GM21529 (cell line): Measurements from ENCODE around the gene VGLL4.
A peak's percentile ranks its signal among the peaks of the same experiment; 100 is the strongest.
"Not testable (repeated sequence)": the region's sequence is repeated elsewhere in the genome, so short reads cannot be mapped to it uniquely, and the experiment has no call there.

Source experiments
- ATAC-seq: cut with Tn5 transposase; IDR thresholded peaks from one replicate; pipeline ENCODE4 v1.9.1; 2021; ENCODE audit not compliant: unreplicated experiment

Gene VGLL4, protein sequence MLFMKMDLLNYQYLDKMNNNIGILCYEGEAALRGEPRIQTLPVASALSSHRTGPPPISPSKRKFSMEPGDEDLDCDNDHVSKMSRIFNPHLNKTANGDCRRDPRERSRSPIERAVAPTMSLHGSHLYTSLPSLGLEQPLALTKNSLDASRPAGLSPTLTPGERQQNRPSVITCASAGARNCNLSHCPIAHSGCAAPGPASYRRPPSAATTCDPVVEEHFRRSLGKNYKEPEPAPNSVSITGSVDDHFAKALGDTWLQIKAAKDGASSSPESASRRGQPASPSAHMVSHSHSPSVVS

DNA sequence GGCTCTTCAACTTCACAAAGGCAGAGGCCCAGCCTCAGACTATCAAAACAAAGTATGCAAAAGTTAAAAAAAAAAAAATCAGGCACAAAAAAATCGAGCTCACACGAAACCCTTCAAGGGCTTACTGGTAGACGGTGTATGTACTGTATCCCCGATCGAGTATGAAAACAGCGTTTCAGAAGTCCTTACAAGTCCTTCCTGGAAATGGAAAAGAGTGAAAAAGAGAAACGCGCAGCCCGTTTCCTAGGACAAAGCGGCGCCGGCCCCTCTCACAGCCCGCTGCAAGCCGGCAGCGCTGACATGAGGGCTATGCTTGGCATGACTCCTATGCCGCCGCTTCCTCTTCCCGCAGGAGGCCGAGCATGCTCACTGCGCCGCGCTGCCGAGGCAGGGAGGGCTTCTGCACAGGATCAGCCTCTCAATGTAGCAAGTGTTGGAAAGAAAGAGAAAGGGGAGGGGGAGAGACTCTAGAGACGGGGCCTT, at the start of gene VGLL4:
Gene VGLL4, minus strand, starts transcription at position 311 of the 483 bp plus-strand sequence. CDS start 397 bp downstream, outside the sequence.
- ATAC-seq, result peak; percentile 65

DNA sequence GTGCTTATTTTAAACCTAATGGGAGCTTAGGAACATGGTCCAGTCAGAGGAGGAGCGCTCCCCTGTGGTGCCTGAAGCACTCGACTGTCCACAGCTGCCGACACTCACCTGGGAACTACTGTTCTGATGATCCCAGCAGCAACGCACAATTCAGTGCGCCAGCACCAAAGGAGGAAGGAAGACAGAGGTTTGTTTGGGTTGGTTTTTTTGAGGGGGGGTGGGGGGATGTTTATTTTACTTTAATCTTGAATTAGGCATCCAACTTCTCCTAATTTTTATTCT, 48.8 kb upstream of the VGLL4 start:
- no peak for ATAC-seq

DNA sequence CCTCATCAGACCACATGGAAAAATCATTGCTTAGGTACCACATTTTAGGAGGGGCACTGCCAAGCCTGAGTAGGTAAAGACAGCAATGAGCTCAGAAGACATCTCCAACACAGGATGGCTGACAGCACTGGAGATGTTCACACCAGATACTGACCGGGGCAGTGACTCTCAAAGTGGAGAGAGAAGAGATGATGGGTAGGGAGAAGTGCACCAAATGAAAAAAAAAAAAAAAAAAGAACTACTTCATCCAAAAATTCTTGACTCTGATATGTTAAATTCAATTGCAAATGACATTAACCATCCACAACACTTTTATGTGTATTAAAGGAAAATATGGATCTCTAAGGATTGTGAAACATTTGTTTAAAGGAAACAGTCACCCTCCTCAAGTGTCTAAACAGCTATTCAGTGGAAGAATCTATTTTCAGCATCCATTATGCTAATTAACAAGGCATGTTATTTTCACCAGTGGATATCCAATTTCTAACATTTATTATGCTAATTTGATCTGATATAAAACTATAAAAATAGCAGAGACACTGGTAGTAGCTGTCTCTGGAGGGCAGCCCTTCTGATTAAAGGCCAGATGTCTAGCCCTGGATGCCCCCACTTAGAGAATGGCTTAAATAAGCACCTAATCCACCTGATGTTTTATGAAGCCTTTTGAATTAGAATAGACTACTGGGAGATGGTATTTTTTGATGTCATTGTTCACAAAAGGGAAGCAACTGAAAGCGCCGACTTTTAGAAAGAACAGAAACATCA, 48.2 kb upstream of the VGLL4 start:
- ATAC-seq, result no peak

DNA sequence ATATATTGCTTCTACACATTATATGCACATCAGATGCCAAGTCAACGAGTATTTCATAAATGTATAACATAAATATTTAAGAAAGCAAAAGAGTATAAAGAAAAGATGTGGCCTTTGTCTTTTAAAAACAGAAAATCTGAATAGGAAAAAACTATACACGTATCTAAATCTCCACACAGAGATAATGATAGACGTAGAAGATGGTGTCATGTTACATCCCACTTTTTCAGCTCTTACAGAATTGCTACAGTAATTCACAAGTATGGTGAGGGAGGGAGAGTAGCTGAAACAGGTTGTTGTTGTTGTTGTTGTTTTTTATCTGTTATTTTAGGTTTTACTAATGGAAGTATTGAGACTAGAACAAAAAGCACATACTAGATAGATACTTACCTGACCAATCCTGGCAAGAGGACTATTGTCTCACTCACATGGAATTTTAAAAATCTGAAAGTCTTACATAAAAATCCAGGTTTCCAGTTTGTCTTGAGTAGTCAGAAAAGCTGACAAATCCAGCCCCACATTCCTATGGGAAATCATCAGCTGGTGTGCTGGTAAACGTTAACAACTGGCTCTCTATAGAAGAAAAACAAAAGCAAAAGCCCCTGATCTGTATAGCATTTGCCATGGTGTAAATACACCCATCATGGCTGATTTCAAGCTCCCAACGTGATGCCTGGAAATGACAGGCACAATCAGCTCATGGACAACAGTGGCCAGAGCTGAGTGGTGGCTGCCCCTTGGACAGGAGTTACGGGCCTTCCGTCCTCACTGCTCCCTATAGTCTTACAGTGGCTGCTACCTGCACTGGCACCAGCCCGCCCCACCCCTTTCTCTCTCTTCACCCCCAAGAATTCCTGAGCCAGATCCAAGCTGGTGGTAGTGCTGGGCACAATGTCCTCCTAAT, 47.4 kb upstream of the VGLL4 start:
- no peak for ATAC-seq

DNA sequence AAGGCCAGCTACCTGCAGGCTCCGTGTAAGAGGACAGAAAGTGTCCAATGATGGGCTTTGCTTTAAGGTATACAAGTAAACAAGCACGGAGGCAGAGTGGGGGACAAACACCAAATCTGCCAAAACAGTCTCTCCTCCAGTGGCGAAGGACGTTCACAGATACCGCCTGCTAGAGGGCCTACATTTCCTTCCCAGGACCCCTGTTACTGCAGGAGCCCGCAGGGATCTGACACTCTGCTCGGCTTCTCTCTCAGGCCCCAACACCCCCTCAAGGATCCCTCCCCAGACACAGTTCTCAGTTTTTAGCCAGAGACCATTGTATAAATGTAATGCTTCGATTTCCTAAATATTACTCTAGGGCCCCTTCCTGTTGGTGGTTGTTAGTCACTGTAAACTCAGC, 46.0 kb upstream of the VGLL4 start:
- no peak for ATAC-seq

DNA sequence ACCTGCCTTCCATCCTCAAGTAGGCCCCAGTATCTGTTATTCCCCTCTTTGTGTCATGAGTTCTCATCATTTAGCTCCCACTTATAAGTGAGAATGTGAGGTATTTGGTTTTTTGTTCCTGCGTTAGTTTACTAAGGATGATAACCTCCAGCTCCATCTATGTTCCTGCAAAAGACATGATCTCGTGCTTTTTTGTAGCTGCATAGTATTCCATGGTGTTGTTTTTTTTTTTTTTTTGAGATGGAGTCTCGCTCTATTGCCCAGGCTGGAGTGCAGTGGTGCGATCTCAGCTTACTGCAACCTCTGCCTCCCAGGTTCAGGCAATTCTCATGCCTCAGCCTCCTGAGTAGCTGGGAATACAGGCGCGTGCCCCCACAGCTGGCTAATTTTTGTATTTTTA, 41.3 kb upstream of the VGLL4 start:
- ATAC-seq, result not testable (repeated sequence)

DNA sequence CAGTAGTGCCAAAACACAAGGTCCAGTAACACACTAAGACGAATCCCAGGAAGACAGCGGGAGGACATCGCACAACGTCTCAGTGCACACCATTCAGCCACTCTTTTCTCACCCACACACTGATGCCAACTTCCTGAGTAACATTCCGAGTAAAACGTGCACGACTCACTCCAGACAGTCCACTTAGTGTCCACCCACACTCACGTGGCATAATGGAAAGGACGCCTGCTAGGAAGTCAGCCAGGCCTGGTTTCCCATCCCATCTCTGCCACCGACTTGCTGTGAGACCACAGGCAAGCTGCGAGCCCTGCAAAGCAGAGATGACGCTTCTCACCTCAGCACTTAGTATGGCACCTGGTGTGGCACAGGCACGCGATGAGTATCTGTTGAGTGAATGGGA, 36.8 kb upstream of the VGLL4 start:
- ATAC-seq, result no peak

DNA sequence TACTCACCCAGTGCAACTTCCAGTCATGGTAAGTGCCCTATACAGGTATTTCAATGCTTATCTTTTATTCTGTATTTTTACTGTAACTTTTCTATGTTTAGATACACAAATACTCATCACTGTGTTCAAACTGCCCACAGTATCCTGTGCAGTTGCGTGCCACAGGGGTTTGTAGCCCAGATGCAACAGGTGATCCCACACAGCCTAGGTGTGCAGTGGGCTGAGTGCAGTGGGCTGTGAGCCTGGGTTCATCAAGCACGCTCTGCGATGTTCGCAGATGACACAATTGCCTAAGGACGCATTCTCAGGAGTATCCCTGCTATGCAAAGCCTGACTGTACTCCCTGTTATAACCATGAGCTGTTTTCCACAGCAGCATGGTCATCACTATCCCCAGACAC, 36.2 kb upstream of the VGLL4 start:
- ATAC-seq, result no peak

DNA sequence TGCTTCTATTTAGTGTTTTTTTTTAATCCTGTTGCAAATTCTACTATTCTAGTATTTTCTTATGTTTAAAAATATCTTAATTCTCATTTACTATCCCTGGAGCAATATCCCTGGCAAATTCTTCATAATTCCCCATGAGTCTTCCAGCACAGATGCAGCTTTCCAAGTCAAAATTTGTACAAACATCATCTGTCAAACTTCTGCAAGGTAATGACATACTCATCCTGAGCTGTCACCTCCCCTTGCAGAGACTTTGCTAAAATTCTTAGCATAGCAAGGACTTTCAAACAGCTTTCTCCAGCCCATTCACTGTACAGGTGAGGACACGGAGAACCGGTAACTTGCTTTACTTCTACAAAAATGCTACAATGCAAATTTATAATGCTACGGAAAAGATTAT, 28.6 kb upstream of the VGLL4 start:
- no peak for ATAC-seq

DNA sequence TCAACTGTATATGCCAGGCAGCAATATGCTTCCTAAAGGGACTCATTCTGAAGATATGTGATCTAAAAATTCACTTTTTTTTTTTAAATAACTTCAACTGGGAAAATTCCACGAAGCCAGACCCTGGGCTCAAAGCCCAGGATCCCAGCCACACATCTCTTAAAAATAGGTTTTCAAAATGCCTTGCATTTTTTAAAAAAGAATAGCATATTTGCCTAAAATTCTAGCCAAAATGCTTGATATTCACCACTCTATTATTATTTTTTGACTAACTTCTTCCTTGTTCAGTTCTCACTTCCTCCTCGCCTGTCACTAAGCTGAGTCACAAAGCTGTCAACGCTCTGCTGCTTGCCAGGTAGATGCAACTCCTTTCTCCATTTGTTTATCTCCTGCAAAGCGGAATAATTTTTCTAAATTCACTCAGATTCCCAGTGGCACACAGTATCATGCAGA, 28.0 kb upstream of the VGLL4 start:
- peak; percentile 93 for ATAC-seq

DNA sequence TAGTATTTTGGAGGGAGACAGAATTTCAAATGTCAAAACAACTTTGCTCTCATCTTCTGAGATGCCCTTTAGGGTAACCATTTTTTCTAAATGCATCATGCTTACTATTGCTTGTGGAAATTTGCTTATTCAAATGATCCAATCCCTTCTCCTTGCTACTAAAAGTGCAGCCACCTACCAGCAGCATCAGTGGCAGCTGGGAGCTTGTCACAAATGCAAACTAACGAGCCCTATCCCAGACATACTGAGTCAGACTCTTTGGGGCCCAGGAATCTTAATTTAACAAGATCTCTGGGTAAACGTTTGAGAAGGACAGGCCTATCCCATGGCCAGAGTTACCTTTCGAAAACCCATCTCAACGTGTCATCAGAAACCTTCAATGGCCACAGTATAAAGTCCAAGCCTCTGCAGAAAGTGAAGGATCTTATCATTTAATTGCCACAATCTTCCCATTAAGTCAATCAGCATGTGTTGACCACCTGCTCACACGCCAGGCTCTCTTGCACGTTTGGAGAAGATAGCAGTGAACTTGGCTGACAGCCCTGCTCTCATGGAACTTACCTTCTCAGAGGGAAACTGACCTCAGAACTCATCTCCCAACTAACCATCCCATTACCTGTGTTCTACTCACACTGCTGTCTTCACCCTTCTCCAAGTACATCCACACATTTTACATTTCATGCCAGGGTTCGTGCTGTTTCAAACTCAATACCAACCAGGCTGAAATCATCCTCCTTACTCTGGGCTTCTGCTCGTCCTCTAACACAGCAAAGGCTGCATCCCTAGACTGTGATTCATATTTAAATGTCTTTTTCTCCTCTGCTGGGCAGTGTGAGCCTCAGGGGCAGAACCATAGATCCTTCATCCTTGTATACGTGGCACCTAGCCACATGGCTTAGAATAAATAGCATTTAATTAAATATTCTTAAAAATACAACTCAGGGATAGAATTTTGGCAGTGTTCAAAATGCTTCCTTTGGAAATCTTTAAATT, 24.8 kb upstream of the VGLL4 start:
- ATAC-seq, result no peak

DNA sequence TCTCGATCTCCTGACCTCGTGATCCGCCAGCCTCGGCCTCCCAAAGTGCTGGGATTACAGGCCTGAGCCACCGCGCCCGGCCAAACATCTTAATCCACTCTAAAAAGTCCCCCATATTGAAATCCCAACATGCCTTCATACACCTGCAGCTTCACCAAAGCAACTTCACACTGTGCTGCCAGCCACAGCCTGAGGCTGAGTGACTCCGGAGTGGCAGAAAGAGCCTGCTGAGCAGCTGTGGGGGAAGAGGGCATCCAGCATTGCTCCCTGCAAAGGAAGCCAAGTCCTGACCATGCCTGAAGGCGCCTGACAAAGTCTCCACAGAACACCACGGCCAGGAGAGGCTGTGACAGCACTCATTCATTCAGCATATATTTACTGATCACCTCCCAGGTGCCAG, 21.6 kb upstream of the VGLL4 start:
- no peak for ATAC-seq

DNA sequence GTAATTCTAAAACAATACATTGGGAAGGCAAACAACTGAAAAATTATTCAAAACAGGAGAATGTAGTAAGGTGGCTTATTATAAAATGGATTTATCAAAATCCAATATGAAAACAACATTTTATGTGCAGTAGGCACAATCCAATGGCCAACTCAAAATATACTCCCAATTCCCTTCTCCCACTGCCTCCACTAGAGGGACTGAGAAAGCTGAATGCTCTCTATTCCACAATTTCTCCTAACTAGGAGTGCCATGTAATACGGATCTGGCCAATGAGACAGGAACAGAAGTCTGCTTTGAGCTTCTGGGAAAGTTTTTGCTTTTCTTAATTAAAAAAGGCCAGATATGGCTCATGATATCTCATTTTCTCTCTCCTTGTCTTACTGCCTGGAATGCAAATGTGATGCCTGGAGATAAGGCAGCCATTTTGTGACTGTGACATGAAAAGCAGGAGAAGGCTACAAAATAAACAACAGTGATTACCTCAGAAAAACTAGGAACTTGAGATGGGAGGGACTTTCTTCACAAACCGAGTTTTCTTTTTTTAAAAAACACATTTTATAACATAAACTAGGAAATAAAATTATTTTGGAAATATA, 18.8 kb upstream of the VGLL4 start:
- no peak for ATAC-seq

DNA sequence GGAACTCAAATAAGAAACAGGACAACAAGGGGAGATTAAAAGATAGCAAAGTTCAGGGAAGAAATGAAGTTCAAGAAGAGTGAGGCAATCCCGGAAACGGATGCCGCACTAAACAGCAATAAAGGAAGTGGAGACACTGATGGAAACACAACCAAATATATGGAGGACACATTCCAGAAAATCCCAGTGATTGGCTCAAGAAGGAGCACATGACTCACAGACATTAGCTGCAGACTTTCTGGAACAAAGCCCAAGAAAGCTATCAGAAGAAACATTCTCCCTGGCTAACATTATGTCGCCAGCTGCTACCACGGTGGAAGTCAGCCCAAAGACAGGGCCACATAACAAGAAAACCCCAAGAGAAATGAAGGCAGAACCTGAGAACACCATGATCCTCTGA, 18.1 kb upstream of the VGLL4 start:
- no peak for ATAC-seq

DNA sequence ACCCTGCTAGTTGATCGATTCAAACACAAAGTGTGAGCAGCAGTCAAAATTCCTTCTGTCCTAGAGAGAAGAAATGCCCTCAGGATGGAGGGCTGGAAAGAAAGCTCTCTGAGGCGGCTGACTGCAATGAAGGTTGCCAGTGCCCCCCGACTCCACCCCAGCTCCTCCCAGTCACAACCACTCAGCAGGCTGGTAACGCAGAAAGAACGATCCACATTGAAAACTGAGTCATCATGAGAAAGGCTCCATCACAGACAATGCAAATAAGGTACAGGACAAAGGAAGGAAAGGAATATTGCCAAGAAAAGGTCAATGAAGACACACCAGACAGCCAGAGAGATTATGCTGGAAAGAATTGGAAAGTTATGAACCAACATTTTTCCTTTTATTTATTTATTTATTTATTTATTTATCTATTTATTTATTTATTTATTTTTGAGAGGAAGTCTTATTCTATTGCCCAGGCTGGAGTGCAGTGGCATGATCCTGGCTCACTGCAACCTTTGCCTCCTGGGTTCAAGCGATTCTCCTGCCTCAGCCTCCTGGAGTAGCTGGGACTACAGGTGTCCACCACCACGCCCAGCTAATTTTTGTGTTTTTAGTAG, 17.4 kb upstream of the VGLL4 start:
- no peak for ATAC-seq

DNA sequence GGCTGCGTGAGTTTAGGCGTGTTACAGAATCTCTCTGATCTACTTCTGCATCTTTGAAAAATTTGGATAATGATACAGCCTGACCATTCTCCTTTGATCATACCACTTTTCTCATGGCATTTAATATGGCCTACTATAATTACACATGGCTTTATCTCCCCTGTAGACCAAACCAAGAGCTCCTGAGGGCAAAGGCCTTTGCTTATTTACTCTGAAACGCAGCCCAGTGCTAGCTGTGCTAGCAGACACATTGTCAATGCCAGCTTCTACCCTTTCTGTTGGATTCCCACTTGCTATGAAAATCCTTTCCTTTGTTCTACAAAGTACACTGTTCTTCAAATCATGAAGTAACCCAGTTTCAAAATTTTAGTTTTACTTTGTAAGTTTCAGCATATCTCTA, 16.5 kb upstream of the VGLL4 start:
- no peak for ATAC-seq

DNA sequence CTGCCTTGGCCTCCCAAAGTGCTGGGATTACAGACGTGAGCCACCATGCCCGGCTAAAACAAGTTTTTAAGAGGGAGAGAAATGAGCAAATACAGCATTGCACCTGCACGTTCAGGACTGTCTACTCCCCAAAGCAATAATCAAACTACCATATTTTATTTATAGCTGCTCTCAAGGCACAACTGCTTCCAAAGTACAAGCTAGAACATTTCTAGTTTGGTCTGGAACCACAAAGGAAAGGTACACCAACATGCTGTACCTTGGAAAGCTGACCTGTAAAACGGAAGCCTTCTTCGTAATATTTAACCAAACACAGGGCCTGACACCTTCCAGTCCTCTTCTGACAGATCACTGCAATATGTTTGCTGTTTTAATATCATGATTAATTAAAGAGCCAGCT, 14.5 kb upstream of the VGLL4 start:
- ATAC-seq, result no peak

DNA sequence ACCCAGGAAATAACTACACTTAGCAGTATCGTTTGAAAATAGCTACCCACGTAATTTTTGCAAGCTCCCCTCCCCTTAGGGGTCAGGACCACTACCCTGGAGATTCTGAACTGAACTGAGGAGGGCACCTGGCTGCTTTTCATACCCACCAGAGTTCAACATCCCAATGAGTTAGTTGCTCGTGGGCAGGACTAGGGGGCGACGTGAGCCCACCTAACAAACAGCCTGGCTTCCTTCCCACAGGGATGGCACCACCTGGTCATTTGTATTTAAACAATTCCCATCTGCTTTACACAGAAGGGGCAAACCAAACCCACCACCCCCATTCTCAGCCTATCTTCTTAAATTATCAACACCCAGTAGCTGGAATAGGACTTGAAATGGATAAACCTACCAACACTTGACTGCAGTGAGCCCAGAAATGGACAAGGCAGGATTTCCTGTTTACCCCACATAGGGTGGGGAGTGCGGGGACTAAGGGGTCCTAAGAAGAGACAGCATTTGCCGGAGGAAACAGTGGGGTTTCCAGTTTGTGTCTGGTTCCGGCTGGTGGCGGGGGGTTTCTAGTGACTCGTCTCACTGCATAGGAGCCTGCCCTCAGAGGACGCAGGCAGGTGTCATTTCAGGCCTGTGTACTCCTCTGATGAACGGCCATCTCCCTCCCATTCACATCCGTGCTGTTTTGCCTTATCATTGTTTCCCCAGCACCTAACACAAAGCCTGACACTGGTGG, 11.6 kb upstream of the VGLL4 start:
- no peak for ATAC-seq

DNA sequence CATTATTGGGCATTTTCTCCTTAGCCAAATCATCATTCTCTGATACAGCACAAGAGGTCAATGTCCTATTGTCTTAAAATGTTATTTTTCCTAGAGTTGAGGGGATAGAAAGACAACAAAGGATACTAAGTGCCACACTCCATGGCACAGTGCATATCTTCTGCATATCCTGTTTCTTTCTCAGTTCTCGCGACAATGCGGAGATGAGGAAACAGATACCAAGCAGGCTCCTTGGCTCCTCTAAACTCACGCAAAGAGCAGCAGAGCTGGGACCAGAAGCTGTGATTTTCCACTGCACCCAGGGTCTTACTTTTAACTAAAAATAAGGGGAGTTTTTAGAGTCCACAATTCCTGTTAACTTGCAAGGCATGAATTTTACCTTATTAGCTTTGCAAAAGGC, 10.5 kb upstream of the VGLL4 start:
- no peak for ATAC-seq
